K562 (cell line): ENCODE measurements around the gene TMEM203. TPM values are rescaled to one million over a fixed set of nuclear protein-coding genes. Genes with fewer than 3 reads are reported as not detected.

Source experiments
- ARID2 ChIP-seq: fragments of 450-650 bp; IDR thresholded peaks from 2 replicates; pipeline ENCODE4 v1.6.1; 2017; ENCODE audit warnings: antibody characterized with exemption, mild to moderate bottlenecking
- ARID3B ChIP-seq: fragments of 250-450 bp; sonication (Bioruptor Pico); IDR thresholded peaks from 2 replicates; pipeline ENCODE4 v1.4.0; 2020; ENCODE audit warnings: borderline replicate concordance
- BHLHE40 ChIP-seq: IDR thresholded peaks from 2 replicates; pipeline ENCODE4 v1.6.1; 2011; ENCODE audit warnings: low read length, improper control_type of control experiment
- E2F5 ChIP-seq: sonication (generic); formaldehyde crosslinking; IDR thresholded peaks from 2 replicates; pipeline ENCODE4 v1.8.0; 2022; ENCODE audit warnings: mild to moderate bottlenecking, missing genetic modification reagents
- KLF1 ChIP-seq: fragments of 450-650 bp; IDR thresholded peaks from 2 replicates; pipeline ENCODE4 v1.6.1; 2016; ENCODE audit warnings: missing genetic modification characterization, missing compliant biosample characterization
- MTA3 ChIP-seq: fragments of 450-650 bp; formaldehyde crosslinking; IDR thresholded peaks from 2 replicates; pipeline ENCODE4 v1.6.1; 2017; ENCODE audit warnings: mild to moderate bottlenecking, borderline replicate concordance
- SNIP1 ChIP-seq: fragments of 450-650 bp; IDR thresholded peaks from 2 replicates; pipeline ENCODE4 v1.7.1; 2017; ENCODE audit warnings: low read depth, mild to moderate bottlenecking
- TCF7L2 ChIP-seq: fragments of 150-350 bp; IDR thresholded peaks from 2 replicates; pipeline ENCODE4 v1.6.1; 2016; ENCODE audit warnings: low read depth, mild to moderate bottlenecking, low read length, moderate library complexity
- THAP7 ChIP-seq: fragments of 250-450 bp; sonication (Bioruptor Pico); IDR thresholded peaks from 2 replicates; pipeline ENCODE4 v1.5.0; 2021
- XRCC4 ChIP-seq: IDR thresholded peaks from one replicate; pipeline ENCODE4 v1.6.1; 2011; ENCODE audit not compliant: insufficient read depth, insufficient read length; ENCODE audit errors: extremely low read depth
- ZNF717 ChIP-seq: fragments of 250-450 bp; sonication (Bioruptor Pico); IDR thresholded peaks from 2 replicates; pipeline ENCODE4 v1.5.0; 2021
- polyA plus RNA-seq, 8 experiments: library from polyadenylated mRNA; depleted of rRNA in 4 of 8; stranded (reverse) in 5 of 8; unstranded in 3 of 8; fragments of >200 nt; fragmentation: Nextera tagmentation in 2 of 8; fragmentation: Illumina TruSeq in 1 of 8; extraction: Ambion mirVana in 2 of 8; extraction: Trizol in 1 of 8; gene quantifications; 2 replicates each; pipeline versions ENCODE4 v1.2.1 to v1.2.3, GENCODE V29; 2011 to 2014; ENCODE audit warnings: inconsistent platforms in 1 of 8, missing spikeins in 1 of 8
- total RNA-seq, 7 experiments: library from RNA; depleted of rRNA in 6 of 7; stranded (reverse); fragments of >200 nt in 6 of 7; fragmentation: Illumina TruSeq in 2 of 7; extraction: Trizol in 2 of 7; gene quantifications; 2 replicates each; pipeline versions ENCODE4 v1.2.1 to v1.2.3, GENCODE V29; 2011 to 2021; ENCODE audit warnings: low replicate concordance in 1 of 7
- TF ChIP-seq, protein P1 (sequence below), 2 experiments: fragments of 150-350 bp in 1 of 2; IDR thresholded peaks; 2 replicates each; pipeline ENCODE4 v1.6.1; 2012 to 2016; ENCODE audit warnings: low read depth in 2 of 2, low read length in 2 of 2, mild to moderate bottlenecking in 1 of 2, moderate library complexity in 1 of 2

The TMEM203 gene
- total and polyA plus RNA-seq, 9 of the 15 experiments (the other 6 are each of a cell fraction or from before 2014, with no cell fraction given) = 8.8 to 59.5 (median 37.6) TPM

- TF ChIP-seq THAP7 (CRISPR knock-in tag) (no peak), TCF7L2 (no peak), ZNF717 (CRISPR knock-in tag) (no peak), ARID2 (no peak), ARID3B (CRISPR knock-in tag) (no peak), MTA3 (peak; percentile 65; the same call in 1 of the 2 replicates), XRCC4 (no peak), KLF1 (tag) (no peak), SNIP1 (no peak), E2F5 (no peak), BHLHE40 (no peak)
- TF ChIP-seq, protein P1, sequence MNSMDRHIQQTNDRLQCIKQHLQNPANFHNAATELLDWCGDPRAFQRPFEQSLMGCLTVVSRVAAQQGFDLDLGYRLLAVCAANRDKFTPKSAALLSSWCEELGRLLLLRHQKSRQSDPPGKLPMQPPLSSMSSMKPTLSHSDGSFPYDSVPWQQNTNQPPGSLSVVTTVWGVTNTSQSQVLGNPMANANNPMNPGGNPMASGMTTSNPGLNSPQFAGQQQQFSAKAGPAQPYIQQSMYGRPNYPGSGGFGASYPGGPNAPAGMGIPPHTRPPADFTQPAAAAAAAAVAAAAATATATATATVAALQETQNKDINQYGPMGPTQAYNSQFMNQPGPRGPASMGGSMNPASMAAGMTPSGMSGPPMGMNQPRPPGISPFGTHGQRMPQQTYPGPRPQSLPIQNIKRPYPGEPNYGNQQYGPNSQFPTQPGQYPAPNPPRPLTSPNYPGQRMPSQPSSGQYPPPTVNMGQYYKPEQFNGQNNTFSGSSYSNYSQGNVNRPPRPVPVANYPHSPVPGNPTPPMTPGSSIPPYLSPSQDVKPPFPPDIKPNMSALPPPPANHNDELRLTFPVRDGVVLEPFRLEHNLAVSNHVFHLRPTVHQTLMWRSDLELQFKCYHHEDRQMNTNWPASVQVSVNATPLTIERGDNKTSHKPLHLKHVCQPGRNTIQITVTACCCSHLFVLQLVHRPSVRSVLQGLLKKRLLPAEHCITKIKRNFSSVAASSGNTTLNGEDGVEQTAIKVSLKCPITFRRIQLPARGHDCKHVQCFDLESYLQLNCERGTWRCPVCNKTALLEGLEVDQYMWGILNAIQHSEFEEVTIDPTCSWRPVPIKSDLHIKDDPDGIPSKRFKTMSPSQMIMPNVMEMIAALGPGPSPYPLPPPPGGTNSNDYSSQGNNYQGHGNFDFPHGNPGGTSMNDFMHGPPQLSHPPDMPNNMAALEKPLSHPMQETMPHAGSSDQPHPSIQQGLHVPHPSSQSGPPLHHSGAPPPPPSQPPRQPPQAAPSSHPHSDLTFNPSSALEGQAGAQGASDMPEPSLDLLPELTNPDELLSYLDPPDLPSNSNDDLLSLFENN (IDR thresholded peaks at IDR 0.05; ENCODE audit: low read depth in 2 of 2, low read length in 2 of 2) = no peak; a peak in 1 of 4 replicates
These were observed 17.9 kb upstream of the TMEM203 start (continued) for GRCh38 chr9:137223078-137223970.
